Body of pancreas (tissue), 4 donors: ENCODE results near the gene GUK1.

Experiments used
- POLR2A ChIP-seq, 3 donors: fragments of 450-650 bp; IDR thresholded peaks; one replicate each; pipeline ENCODE4 v1.6.1; 2016; ENCODE audit warnings: antibody characterized with exemption in 3 of 3, mild to moderate bottlenecking in 2 of 3
- TF ChIP-seq, protein P1 (sequence below), 7 experiments: fragments of 450-650 bp in 4 of 7; fragments of 200-600 bp in 3 of 7; sonication (generic) in 3 of 7; IDR thresholded peaks; one replicate each; pipeline ENCODE4 v1.5.1; 2016 to 2019; ENCODE audit warnings: antibody characterized with exemption in 7 of 7

DNA sequence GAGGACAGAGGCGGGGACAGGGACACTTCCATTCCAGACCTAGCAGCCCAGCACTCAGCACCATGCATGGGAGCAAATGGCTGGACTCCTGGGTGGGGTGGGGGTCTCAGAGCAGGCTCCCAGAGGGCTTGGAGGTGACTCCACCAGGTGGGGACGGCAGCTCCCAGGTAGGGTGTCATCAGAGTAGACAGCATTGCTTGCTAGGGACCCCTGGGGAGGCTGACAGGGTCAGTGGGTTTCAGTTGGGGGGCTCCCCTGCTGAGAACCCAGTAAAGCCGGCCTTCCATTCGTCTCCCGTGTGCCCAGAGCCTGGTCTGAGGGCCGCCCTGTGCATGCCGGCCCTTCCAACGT, 4.9 kb downstream of the GUK1 start:
- TF ChIP-seq, protein P1, sequence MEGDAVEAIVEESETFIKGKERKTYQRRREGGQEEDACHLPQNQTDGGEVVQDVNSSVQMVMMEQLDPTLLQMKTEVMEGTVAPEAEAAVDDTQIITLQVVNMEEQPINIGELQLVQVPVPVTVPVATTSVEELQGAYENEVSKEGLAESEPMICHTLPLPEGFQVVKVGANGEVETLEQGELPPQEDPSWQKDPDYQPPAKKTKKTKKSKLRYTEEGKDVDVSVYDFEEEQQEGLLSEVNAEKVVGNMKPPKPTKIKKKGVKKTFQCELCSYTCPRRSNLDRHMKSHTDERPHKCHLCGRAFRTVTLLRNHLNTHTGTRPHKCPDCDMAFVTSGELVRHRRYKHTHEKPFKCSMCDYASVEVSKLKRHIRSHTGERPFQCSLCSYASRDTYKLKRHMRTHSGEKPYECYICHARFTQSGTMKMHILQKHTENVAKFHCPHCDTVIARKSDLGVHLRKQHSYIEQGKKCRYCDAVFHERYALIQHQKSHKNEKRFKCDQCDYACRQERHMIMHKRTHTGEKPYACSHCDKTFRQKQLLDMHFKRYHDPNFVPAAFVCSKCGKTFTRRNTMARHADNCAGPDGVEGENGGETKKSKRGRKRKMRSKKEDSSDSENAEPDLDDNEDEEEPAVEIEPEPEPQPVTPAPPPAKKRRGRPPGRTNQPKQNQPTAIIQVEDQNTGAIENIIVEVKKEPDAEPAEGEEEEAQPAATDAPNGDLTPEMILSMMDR (IDR thresholded peaks at IDR 0.05): no peak
- TF ChIP-seq POLR2A (IDR thresholded peaks at IDR 0.05): no peak
